T47D (cell line): ENCODE measurements around the gene SMIM21.
A peak's percentile ranks its signal among the peaks of the same experiment; 100 is the strongest.

Source experiments
- DNase-seq, 2 experiments: peaks; one replicate each; pipeline versions ENCODE4 v3.0.0 to v3.0.0-alpha.2; 2011 to 2012; ENCODE audit warnings: low read depth in 1 of 2, low spot score in 1 of 2
- JUND ChIP-seq: IDR thresholded peaks from 2 replicates; pipeline ENCODE4 v1.6.1; 2012; ENCODE audit warnings: low read depth
- in situ Hi-C: cut with HindIII; loops from 2 replicates; pipeline ENCODE4 v1.10.0; 2016; ENCODE audit warnings: low sequenced_read_pairs, low pct_unique_long_range_greater_than_20kb

Gene SMIM21

GRCh38 chr18:75427603-75428002 lies at the start of gene SMIM21:
SMIM21 (minus strand) TSS chr18:75427703; CDS start chr18:75427563, 140 bp downstream.
- DNase-seq = no peak
- in situ Hi-C loops = no loop called here
- no peak for TF ChIP-seq JUND

- no peak for DNase-seq
- in situ Hi-C loops = no loop called here
- TF ChIP-seq JUND = no peak
Measured at GRCh38 chr18:75475228-75475627, 47.7 kb upstream of the SMIM21 start.

- DNase-seq = no peak
- no peak for TF ChIP-seq JUND
- in situ Hi-C loops = no loop called here
Measured at GRCh38 chr18:75474332-75474731, 46.8 kb upstream of the SMIM21 start.

- in situ Hi-C loops = no loop called here
- DNase-seq = no peak
- TF ChIP-seq JUND = no peak
Measured at GRCh38 chr18:75473316-75473715, 45.8 kb upstream of the SMIM21 start.

- DNase-seq = no peak
- in situ Hi-C loops = no loop called here
- TF ChIP-seq JUND = no peak
Measured at GRCh38 chr18:75472906-75473305, 45.4 kb upstream of the SMIM21 start.

- DNase-seq = peak in 1 of 2 experiments; percentile 6
- TF ChIP-seq JUND = no peak
- in situ Hi-C loops = no loop called here
Measured at GRCh38 chr18:75472396-75472795, 44.9 kb upstream of the SMIM21 start.

- in situ Hi-C loops = no loop called here
- DNase-seq = no peak
- no peak for TF ChIP-seq JUND
Measured at GRCh38 chr18:75471850-75472249, 44.3 kb upstream of the SMIM21 start.

GRCh38 chr18:75467851-75468250 lies 40.3 kb upstream of the SMIM21 start:
- in situ Hi-C loops = no loop called here
- DNase-seq = no peak
- no peak for TF ChIP-seq JUND

GRCh38 chr18:75467281-75467795 lies 39.8 kb upstream of the SMIM21 start:
- TF ChIP-seq JUND = no peak
- in situ Hi-C loops = no loop called here
- DNase-seq = no peak

GRCh38 chr18:75464356-75464755 lies 36.9 kb upstream of the SMIM21 start:
- DNase-seq = no peak
- no peak for TF ChIP-seq JUND
- in situ Hi-C loops = no loop called here

- in situ Hi-C loops = no loop called here
- DNase-seq = no peak
- no peak for TF ChIP-seq JUND
Measured at GRCh38 chr18:75462178-75462832, 34.8 kb upstream of the SMIM21 start.

- DNase-seq = no peak
- TF ChIP-seq JUND = no peak
- in situ Hi-C loops = no loop called here
Measured at GRCh38 chr18:75456199-75456631, 28.7 kb upstream of the SMIM21 start.

- in situ Hi-C loops = no loop called here
- DNase-seq = no peak
- no peak for TF ChIP-seq JUND
Measured at GRCh38 chr18:75455249-75456198, 28.0 kb upstream of the SMIM21 start.
